GM18517 (cell line): ENCODE measurements around the gene MOCS3.

Experiments used
- ATAC-seq: cut with Tn5 transposase; IDR thresholded peaks from one replicate; pipeline ENCODE4 v1.9.1; 2021; ENCODE audit warnings: mild to moderate bottlenecking, moderate library complexity; ENCODE audit not compliant: unreplicated experiment

The MOCS3 gene

GRCh38 chr20:51010932-51011331 is 52.3 kb downstream of the MOCS3 start:
- ATAC-seq, result no peak

- no peak for ATAC-seq
These were observed 52.9 kb downstream of the MOCS3 start for GRCh38 chr20:51011479-51011878.

GRCh38 chr20:51012357-51012756 is 53.7 kb downstream of the MOCS3 start:
- ATAC-seq, result no peak
